Ovary (tissue), 9 donors: ENCODE data around the gene ATP5F1A. TPM values are rescaled to one million over a fixed set of nuclear protein-coding genes. Genes with fewer than 3 reads are reported as not detected.
"Not testable (repeated sequence)": the region's sequence is repeated elsewhere in the genome, so short reads cannot be mapped to it uniquely, and the experiment has no call there.

Experiments used
- DNase-seq, 5 donors: peaks; one replicate each; pipeline ENCODE4 v3.0.0-alpha.2; 2019 to 2020
- H3K27ac ChIP-seq, 2 donors: fragments of 200-600 bp; one replicate each; pipeline versions ENCODE4 v1.5.1 to v1.8.0; 2019 to 2022
- H3K27me3 ChIP-seq: fragments of 200-600 bp; one replicate; pipeline ENCODE4 v1.8.0; 2022
- H3K36me3 ChIP-seq: fragments of 200-600 bp; sonication (generic); one replicate; pipeline ENCODE4 v1.5.1; 2019
- H3K4me1 ChIP-seq: one replicate; pipeline ENCODE4 v1.8.1; 2013; ENCODE audit warnings: mild to moderate bottlenecking, moderate library complexity; ENCODE audit not compliant: insufficient read depth
- H3K4me3 ChIP-seq: fragments of 200-600 bp; sonication (generic); one replicate; pipeline ENCODE4 v1.5.1; 2017
- H3K9me3 ChIP-seq, 2 donors: fragments of 200-600 bp in 1 of 2; sonication (generic) in 1 of 2; one replicate each; pipeline versions ENCODE4 v1.5.1 to v1.8.1; 2013 to 2019; ENCODE audit warnings: mild to moderate bottlenecking in 1 of 2, moderate library complexity in 1 of 2
- EP300 ChIP-seq: sonication (generic); formaldehyde crosslinking; IDR thresholded peaks from one replicate; pipeline ENCODE4 v1.6.1; 2017; ENCODE audit warnings: antibody characterized with exemption
- POLR2A ChIP-seq: fragments of 450-650 bp; IDR thresholded peaks from one replicate; pipeline ENCODE4 v1.6.1; 2017; ENCODE audit warnings: antibody characterized with exemption, mild to moderate bottlenecking, moderate library complexity
- WGBS, 3 donors: extraction: QIAGEN DNeasy Blood & Tissue Kit in 1 of 3; methylation state at CpG; one replicate each; pipeline versions ENCODE4 v1.1.5 to v1.1.7; 2013 to 2017; 5-methylcytosine and 5-hydroxymethylcytosine counted together
- intact Hi-C, 4 donors: fragments of 100-400 bp; cut with DNase I; formaldehyde crosslinking; loops; one replicate each; pipeline versions ENCODE4 v1.11.0 to v1.15.1; 2022 to 2023
- polyA plus RNA-seq, 2 donors: library from polyadenylated mRNA; stranded (reverse); fragments of 200-250 nt in 1 of 2; fragments of 350-450 nt in 1 of 2; fragmentation: Illumina TruSeq in 1 of 2; extraction: RNeasy Lipid Tissue Mini Kit (QIAGEN cat#74804) in 1 of 2; gene quantifications; one replicate each; pipeline ENCODE4 v1.2.3, GENCODE V29; 2013 to 2014
- total RNA-seq, 7 donors: library from RNA; depleted of rRNA in 2 of 7; stranded (reverse); fragments of >200 nt in 2 of 7; fragmentation: NEBNext Ultra II Directional in 3 of 7; extraction: Animal tissue kit (Norgen Biotek cat#: 25700) in 3 of 7; gene quantifications; one replicate each; pipeline versions ENCODE4 v1.1.0 to v1.2.4, GENCODE V29; 2016 to 2023
- TF ChIP-seq, protein P1 (sequence below), 3 donors: fragments of 450-650 bp in 2 of 3; fragments of 200-600 bp in 1 of 3; IDR thresholded peaks; one replicate each; pipeline versions ENCODE4 v1.5.1 to v1.8.0; 2016 to 2022; ENCODE audit warnings: antibody characterized with exemption in 3 of 3, mild to moderate bottlenecking in 1 of 3
- donor health status: DM: no; HTN: no; CAD: no; lungs with moderate emphysema.
- donor health status: DM: no; HTN: no; CAD: no.
- donor health status: Bipolar disorder and iron deficiency.
- donor health status: DM: yes; HTN: yes; CAD: no.
- donor health status: DM: no; HTN: no; CAD: no.
- donor health status: DM: yes; HTN: yes; CAD: no.

The ATP5F1A gene
- total and polyA plus RNA-seq, 9 donors, result 251 to 409 (median 294) TPM

DNA sequence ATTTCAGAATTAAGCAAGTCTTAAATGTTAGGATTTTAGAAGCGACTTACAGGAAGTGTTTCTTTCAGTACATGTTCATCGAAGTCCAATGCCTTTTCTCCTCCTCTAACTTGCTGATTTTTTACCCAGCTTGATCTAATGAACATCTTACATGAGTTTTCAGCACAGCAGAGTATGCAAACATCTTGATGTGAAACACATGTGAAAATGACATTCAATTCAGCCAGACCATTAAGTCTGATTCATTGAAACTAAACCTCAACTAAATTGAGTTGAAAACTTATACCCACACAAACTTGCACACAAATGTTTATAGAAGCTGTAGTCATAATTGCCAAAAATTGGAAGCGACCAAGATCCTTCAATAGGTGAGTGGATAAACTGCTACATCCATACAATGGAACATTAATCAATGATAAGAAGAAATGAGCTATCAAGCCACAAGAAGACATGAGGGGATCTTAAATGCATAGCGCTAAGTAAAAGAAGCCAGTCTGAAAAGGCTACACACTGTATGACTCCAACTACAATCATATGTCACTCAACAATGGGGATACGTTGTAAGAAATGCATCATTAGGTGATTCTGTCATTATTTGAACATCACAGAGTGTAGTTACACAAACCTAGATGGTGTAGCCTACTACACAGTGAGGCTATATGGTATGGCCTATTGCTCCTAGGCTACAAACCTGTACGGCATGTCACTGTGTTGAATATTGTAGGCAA, 44.6 kb downstream of the ATP5F1A start:
- no peaks in the 10 kb centered on the region for H3K9me3 ChIP-seq
- no peak for TF ChIP-seq EP300
- TF ChIP-seq, protein P1, sequence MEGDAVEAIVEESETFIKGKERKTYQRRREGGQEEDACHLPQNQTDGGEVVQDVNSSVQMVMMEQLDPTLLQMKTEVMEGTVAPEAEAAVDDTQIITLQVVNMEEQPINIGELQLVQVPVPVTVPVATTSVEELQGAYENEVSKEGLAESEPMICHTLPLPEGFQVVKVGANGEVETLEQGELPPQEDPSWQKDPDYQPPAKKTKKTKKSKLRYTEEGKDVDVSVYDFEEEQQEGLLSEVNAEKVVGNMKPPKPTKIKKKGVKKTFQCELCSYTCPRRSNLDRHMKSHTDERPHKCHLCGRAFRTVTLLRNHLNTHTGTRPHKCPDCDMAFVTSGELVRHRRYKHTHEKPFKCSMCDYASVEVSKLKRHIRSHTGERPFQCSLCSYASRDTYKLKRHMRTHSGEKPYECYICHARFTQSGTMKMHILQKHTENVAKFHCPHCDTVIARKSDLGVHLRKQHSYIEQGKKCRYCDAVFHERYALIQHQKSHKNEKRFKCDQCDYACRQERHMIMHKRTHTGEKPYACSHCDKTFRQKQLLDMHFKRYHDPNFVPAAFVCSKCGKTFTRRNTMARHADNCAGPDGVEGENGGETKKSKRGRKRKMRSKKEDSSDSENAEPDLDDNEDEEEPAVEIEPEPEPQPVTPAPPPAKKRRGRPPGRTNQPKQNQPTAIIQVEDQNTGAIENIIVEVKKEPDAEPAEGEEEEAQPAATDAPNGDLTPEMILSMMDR (IDR thresholded peaks at IDR 0.05), result no peak
- no peak for TF ChIP-seq POLR2A
- WGBS, 3 donors, result 81 to 89% (median 88%) methylated on average over 6 of the region's 6 CpGs
- DNase-seq, result no peak
- H3K36me3 ChIP-seq, result no peaks in the 10 kb centered on the region
- no peak overlapping the region for H3K4me3 ChIP-seq
- intact Hi-C loops, result loop anchor here in 1 of 4 donors (2.0 kb wide), 1 partner anchor 15 kb away; no protein-coding TSS in a partner anchor
- H3K27me3 ChIP-seq, result no peaks in the 10 kb centered on the region
- H3K4me1 ChIP-seq, result no peaks in the 10 kb centered on the region
- no peak overlapping the region for H3K27ac ChIP-seq

- intact Hi-C loops, result loop anchor here in 1 of 4 donors (2.0 kb wide), 1 partner anchor 17 kb away; no protein-coding TSS in a partner anchor
- Histone ChIP-seq H3K4me1 (no peaks in the 10 kb centered on the region), H3K27me3 (no peaks in the 10 kb centered on the region), H3K36me3 (no peaks in the 10 kb centered on the region), H3K9me3 (no peaks in the 10 kb centered on the region), H3K27ac (no peak overlapping the region), H3K4me3 (no peak overlapping the region)
- TF ChIP-seq POLR2A, result no peak
- 75 to 79% (median 78%) methylated on average over 6 of the region's 6 CpGs for WGBS, 3 donors
- DNase-seq, result no peak
Observed at GRCh38 chr18:46051731-46052461, 46.2 kb downstream of the ATP5F1A start.

- H3K4me3 ChIP-seq, result no peak overlapping the region
- DNase-seq, result no peak
- no peaks in the 10 kb centered on the region for H3K4me1 ChIP-seq
- TF ChIP-seq, protein P1 (IDR thresholded peaks at IDR 0.05), result no peak
- TF ChIP-seq POLR2A (no peak), EP300 (no peak)
- intact Hi-C loops, result no loop called here
- H3K36me3 ChIP-seq, result no peaks in the 10 kb centered on the region
- no peaks in the 10 kb centered on the region for H3K9me3 ChIP-seq
- WGBS, 3 donors, result 93 to 98% (median 96%) methylated on average over 5 of the region's 5 CpGs
- H3K27me3 ChIP-seq, result no peaks in the 10 kb centered on the region
- H3K27ac ChIP-seq, result no peak overlapping the region
Observed at GRCh38 chr18:46050268-46050667, 47.8 kb downstream of the ATP5F1A start.

- Histone ChIP-seq H3K36me3 (no peaks in the 10 kb centered on the region), H3K27ac (no peak overlapping the region), H3K4me3 (no peak overlapping the region), H3K4me1 (no peaks in the 10 kb centered on the region), H3K9me3 (no peaks in the 10 kb centered on the region), H3K27me3 (no peaks in the 10 kb centered on the region)
- intact Hi-C loops, result no loop called here
- TF ChIP-seq POLR2A (no peak), EP300 (no peak)
- TF ChIP-seq, protein P1 (IDR thresholded peaks at IDR 0.05), result no peak
- DNase-seq, result no peak
- WGBS, 3 donors, result 92 to 94% (median 92%) methylated on average over 1 of the region's 1 CpG
Observed at GRCh38 chr18:46048641-46049040, 49.5 kb downstream of the ATP5F1A start.

- H3K27ac ChIP-seq, DNase-seq, H3K9me3 ChIP-seq, H3K4me1 ChIP-seq, H3K27me3 ChIP-seq, H3K36me3 ChIP-seq, intact Hi-C loops, H3K4me3 ChIP-seq: not testable (repeated sequence)
- WGBS, 3 donors, result 93 to 95% (median 94%) methylated on average over 13 of the region's 13 CpGs
Observed at GRCh38 chr18:46047369-46047768, 50.7 kb downstream of the ATP5F1A start.
